Spleen (tissue), 11 donors: ENCODE results near the gene AHRR. TPM values are rescaled to one million over a fixed set of nuclear protein-coding genes. Genes with fewer than 3 reads are reported as not detected.

Source experiments
- DNase-seq: peaks from one replicate; pipeline ENCODE4 v3.0.0-alpha.2; 2020
- H3K27ac ChIP-seq, 8 donors: fragments of 200-600 bp; sonication (generic) in 7 of 8; 1 replicate in 4 of 8; 2 replicates in 4 of 8; pipeline versions ENCODE4 v1.5.0 to v1.8.0; 2016 to 2021; ENCODE audit warnings: inconsistent platforms in 4 of 8, mild to moderate bottlenecking in 4 of 8, moderate library complexity in 1 of 8
- H3K27me3 ChIP-seq, 7 donors: fragments of 200-600 bp; sonication (generic) in 6 of 7; replicated peaks in 1 of 7; 1 replicate in 4 of 7; 2 replicates in 3 of 7; pipeline versions ENCODE4 v1.5.0 to v1.8.0; 2016 to 2021; ENCODE audit warnings: inconsistent platforms in 3 of 7, mild to moderate bottlenecking in 1 of 7
- H3K36me3 ChIP-seq, 6 donors: fragments of 200-600 bp; sonication (generic) in 5 of 6; 1 replicate in 4 of 6; 2 replicates in 2 of 6; pipeline versions ENCODE4 v1.5.0 to v1.8.0; 2016 to 2021; ENCODE audit warnings: inconsistent platforms in 2 of 6
- H3K4me1 ChIP-seq, 6 donors: fragments of 200-600 bp; sonication (generic) in 5 of 6; 1 replicate in 3 of 6; 2 replicates in 3 of 6; pipeline versions ENCODE4 v1.5.0 to v1.8.0; 2016 to 2021; ENCODE audit warnings: inconsistent platforms in 3 of 6
- H3K4me3 ChIP-seq, 8 donors: fragments of 200-600 bp; sonication (generic) in 7 of 8; 1 replicate in 4 of 8; 2 replicates in 4 of 8; pipeline versions ENCODE4 v1.5.0 to v1.8.0; 2016 to 2021; ENCODE audit warnings: inconsistent platforms in 4 of 8, mild to moderate bottlenecking in 4 of 8, moderate library complexity in 2 of 8
- H3K9me3 ChIP-seq, 8 donors: fragments of 200-600 bp; sonication (generic) in 7 of 8; 1 replicate in 4 of 8; 2 replicates in 4 of 8; pipeline versions ENCODE4 v1.5.0 to v1.8.0; 2016 to 2021; ENCODE audit warnings: inconsistent platforms in 4 of 8
- CTCF ChIP-seq, 11 experiments: fragments of 200-600 bp in 7 of 11; fragments of 450-650 bp in 4 of 11; sonication (generic) in 4 of 11; IDR thresholded peaks in 8 of 11; conservative IDR thresholded peaks in 3 of 11; 1 replicate in 7 of 11; 2 replicates in 4 of 11; pipeline versions ENCODE4 v1.4.0 to v1.8.0; 2016 to 2021; ENCODE audit warnings: antibody characterized with exemption in 11 of 11, inconsistent platforms in 4 of 11, mild to moderate bottlenecking in 1 of 11
- POLR2A ChIP-seq, 3 donors: fragments of 450-650 bp; IDR thresholded peaks; one replicate each; pipeline ENCODE4 v1.5.1; 2017; ENCODE audit warnings: antibody characterized with exemption in 3 of 3, mild to moderate bottlenecking in 1 of 3
- POLR2AphosphoS5 ChIP-seq, 3 donors: sonication (generic); formaldehyde crosslinking; IDR thresholded peaks; one replicate each; pipeline ENCODE4 v1.5.1; 2017; ENCODE audit warnings: antibody characterized with exemption in 3 of 3
- WGBS, 5 donors: extraction: QIAGEN DNeasy Blood & Tissue Kit in 3 of 5; methylation state at CpG; one replicate each; pipeline versions ENCODE4 v1.1.5 to v1.1.7; 2013 to 2018; 5-methylcytosine and 5-hydroxymethylcytosine counted together
- intact Hi-C: fragments of 100-400 bp; cut with DNase I; formaldehyde crosslinking; loops from one replicate; pipeline ENCODE4 v1.15.0; 2023; ENCODE audit warnings: low total_unique reads
- polyA plus RNA-seq, 3 donors: library from polyadenylated mRNA; stranded (reverse); fragments of 200-250 nt; gene quantifications; one replicate each; pipeline ENCODE4 v1.2.1, GENCODE V29; 2013
- total RNA-seq, 7 donors: library from RNA; depleted of rRNA in 3 of 7; stranded (reverse); fragments of >200 nt in 3 of 7; fragmentation: NEBNext Ultra II Directional in 4 of 7; extraction: Animal tissue kit (Norgen Biotek cat#: 25700) in 4 of 7; gene quantifications; one replicate each; pipeline versions ENCODE4 v1.1.0 to v1.2.1, GENCODE V29; 2016 to 2021
- donor health status: healthy with polysubstance abuse.
- donor health status: DM: no; HTN: no; CAD: no; lungs with moderate emphysema.
- donor health status: DM: no; HTN: no; CAD: no.
- donor health status: Bipolar disorder and iron deficiency.
- donor health status: healthy.
- donor health status: DM: no; HTN: no; CAD: no.
- donor health status: DM: yes; HTN: yes; CAD: no.

AHRR gene
- total and polyA plus RNA-seq, 10 donors, result 0.96 to 28.5 (median 13.2) TPM

- 91 to 95% (median 93%) methylated on average over 37 to 39 of the region's 39 CpGs for WGBS, 5 donors
- Histone ChIP-seq H3K4me1 (peaks cover 0 to 10% (median 4%) of the 10 kb centered on the region in 6 donors), H3K27me3 (peaks cover 0 to 3% (median 0%) of the 10 kb centered on the region in 7 donors), H3K4me3 (no peak overlapping the region), H3K27ac (no peak overlapping the region), H3K9me3 (no peaks in the 10 kb centered on the region), H3K36me3 (peaks cover 0 to 24% (median 0%) of the 10 kb centered on the region in 6 donors)
- DNase-seq, result peak; percentile 71
- TF ChIP-seq POLR2AphosphoS5 (IDR thresholded peaks at IDR 0.05), result no peak
- intact Hi-C loops, result no loop called here
These were observed 106.0 kb downstream of the AHRR start for GRCh38 chr5:427415-428087.

DNA sequence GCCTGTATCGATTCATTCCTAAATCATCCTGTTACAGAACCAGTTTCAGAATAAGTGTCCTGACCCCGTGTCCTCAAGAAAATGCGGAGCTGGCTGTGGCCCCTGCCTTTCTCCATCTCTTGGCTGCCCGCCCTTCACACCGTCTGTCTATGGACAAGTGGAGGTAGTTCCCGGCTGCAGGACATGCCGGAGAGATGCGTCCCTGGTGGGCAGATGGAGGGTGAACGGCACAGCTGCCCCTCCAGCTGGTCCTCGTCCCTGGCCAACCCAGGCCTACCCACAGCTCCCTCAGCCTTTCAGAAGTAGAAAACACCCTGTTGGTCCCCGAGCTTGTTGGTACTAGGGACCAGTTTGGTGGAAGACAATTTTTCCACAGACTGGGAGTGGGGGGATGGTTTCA is 106.7 kb downstream of the AHRR start:
- Histone ChIP-seq H3K27ac (no peak overlapping the region), H3K27me3 (peaks cover 0 to 7% (median 0%) of the 10 kb centered on the region in 7 donors), H3K9me3 (no peaks in the 10 kb centered on the region), H3K36me3 (peaks cover 0 to 24% (median 0%) of the 10 kb centered on the region in 6 donors), H3K4me3 (no peak overlapping the region), H3K4me1 (peaks cover 0 to 10% (median 4%) of the 10 kb centered on the region in 6 donors)
- TF ChIP-seq POLR2AphosphoS5 (IDR thresholded peaks at IDR 0.05), result no peak
- no peak for TF ChIP-seq CTCF (IDR thresholded peaks at IDR 0.05 in 8 of 11, conservative IDR thresholded peaks at IDR 0.05 in 3 of 11)
- no peak for TF ChIP-seq POLR2A (IDR thresholded peaks at IDR 0.05)
- intact Hi-C loops, result no loop called here
- DNase-seq, result no peak
- WGBS, 5 donors, result 83 to 95% (median 89%) methylated on average over 11 of the region's 11 CpGs

DNA sequence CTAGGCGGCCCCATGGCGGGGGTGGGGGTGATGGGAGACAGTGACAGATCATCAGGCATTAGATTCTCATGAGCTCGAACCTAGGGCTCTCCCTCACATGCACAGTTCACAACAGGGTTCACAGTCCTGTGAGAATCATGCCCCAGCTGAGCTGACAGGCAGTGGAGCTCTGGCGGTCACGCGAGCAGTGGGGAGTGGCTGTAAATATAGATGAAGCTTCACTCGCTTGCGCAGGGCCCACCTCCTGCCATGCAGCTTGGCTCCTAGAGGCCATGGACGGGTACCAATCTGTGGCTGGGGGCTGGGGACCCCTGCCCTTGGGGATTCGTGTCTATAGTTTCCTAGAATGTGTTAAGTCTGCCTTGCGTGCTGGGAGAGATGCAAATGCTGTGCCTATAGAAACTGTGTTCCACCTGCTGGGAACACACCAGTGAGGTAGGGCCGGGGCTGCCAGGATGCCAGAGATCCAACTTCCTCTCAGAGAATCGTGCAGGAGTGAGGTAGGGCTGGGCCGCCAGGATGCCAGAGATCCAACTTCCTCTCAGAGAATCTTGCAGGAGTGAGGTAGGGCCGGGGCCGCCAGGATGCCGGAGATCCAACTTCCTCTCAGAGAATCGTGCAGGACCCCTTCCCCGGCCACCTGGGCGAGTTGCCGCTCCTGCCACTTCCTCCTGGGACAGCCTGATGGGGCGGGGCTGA is 107.4 kb downstream of the AHRR start:
- intact Hi-C loops, result no loop called here
- DNase-seq, result no peak
- Histone ChIP-seq H3K27me3 (peaks cover 0 to 8% (median 0%) of the 10 kb centered on the region in 7 donors), H3K9me3 (no peaks in the 10 kb centered on the region), H3K4me3 (no peak overlapping the region), H3K27ac (no peak overlapping the region), H3K4me1 (peaks cover 0 to 10% (median 4%) of the 10 kb centered on the region in 6 donors), H3K36me3 (peaks cover 0 to 24% (median 0%) of the 10 kb centered on the region in 6 donors)
- 73 to 85% (median 78%) methylated on average over 15 to 22 of the region's 22 CpGs for WGBS, 5 donors
- TF ChIP-seq POLR2AphosphoS5 (IDR thresholded peaks at IDR 0.05), result no peak
- no peak for TF ChIP-seq POLR2A (IDR thresholded peaks at IDR 0.05)
- TF ChIP-seq CTCF (IDR thresholded peaks at IDR 0.05 in 8 of 11, conservative IDR thresholded peaks at IDR 0.05 in 3 of 11), result no peak

- Histone ChIP-seq H3K27me3 (peaks cover 0 to 8% (median 0%) of the 10 kb centered on the region in 7 donors), H3K36me3 (peaks cover 0 to 30% (median 0%) of the 10 kb centered on the region in 6 donors), H3K9me3 (no peaks in the 10 kb centered on the region), H3K4me1 (peaks cover 0 to 5% (median 2%) of the 10 kb centered on the region in 6 donors), H3K4me3 (no peak overlapping the region), H3K27ac (no peak overlapping the region)
- TF ChIP-seq CTCF (IDR thresholded peaks at IDR 0.05 in 8 of 11, conservative IDR thresholded peaks at IDR 0.05 in 3 of 11), result no peak
- TF ChIP-seq POLR2A (IDR thresholded peaks at IDR 0.05), result no peak
- peak in 1 of 3 donors; percentile 8 for TF ChIP-seq POLR2AphosphoS5 (IDR thresholded peaks at IDR 0.05)
- peak; percentile 70 for DNase-seq
- WGBS, 5 donors, result 81 to 91% (median 89%) methylated on average over 25 to 35 of the region's 35 CpGs
- intact Hi-C loops, result no loop called here
These were observed 108.1 kb downstream of the AHRR start for GRCh38 chr5:429453-430188.
